ENCODE results near the gene SFR1. TPM values are rescaled to one million over a fixed set of nuclear protein-coding genes. Genes with fewer than 3 reads are reported as not detected.

Gene SFR1
- total and polyA plus RNA-seq, 9 donors = 5.6 to 12.0 (median 7.9) TPM

DNA sequence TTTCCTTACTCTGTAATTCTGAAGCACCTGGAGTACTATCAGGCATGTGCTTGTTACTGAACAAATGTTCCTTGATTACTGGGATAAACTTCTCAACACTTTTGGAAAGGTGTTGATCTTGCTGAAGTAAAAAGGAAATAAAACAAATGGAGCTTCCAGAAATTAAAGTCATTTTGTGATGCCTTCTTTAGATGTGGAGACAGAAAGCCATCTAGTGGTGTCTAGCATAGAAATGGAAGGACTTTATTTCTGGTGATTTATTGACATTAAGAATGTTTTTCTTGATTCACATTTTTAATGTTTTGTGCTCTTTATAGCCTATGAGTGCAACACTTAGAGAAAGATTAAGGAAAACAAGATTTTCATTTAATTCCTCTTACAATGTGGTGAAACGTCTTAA, 1.4 kb downstream of the SFR1 start:
- no peak overlapping the region for H3K27ac ChIP-seq
- intact Hi-C loops (cut with DNase I) = loop anchor here (5.0 to 10.0 kb wide), 3 partner anchors 156 to 239 kb away; partner anchors contain the start of gene SLK (in 1 of the 4)
- no peaks in the 10 kb centered on the region for H3K9me3 ChIP-seq
- no peak overlapping the region for H3K4me3 ChIP-seq
- H3K36me3 ChIP-seq = no peaks in the 10 kb centered on the region
- 56 to 67% (median 62%) methylated on average over 1 of the region's 1 CpG for WGBS, 3 donors
- no peaks in the 10 kb centered on the region for H3K27me3 ChIP-seq
- peaks cover 2% of the 10 kb centered on the region for H3K4me1 ChIP-seq (ENCODE audit: insufficient read depth)
- no peak for TF ChIP-seq EP300 (IDR thresholded peaks at IDR 0.05)
- TF ChIP-seq, protein P1, sequence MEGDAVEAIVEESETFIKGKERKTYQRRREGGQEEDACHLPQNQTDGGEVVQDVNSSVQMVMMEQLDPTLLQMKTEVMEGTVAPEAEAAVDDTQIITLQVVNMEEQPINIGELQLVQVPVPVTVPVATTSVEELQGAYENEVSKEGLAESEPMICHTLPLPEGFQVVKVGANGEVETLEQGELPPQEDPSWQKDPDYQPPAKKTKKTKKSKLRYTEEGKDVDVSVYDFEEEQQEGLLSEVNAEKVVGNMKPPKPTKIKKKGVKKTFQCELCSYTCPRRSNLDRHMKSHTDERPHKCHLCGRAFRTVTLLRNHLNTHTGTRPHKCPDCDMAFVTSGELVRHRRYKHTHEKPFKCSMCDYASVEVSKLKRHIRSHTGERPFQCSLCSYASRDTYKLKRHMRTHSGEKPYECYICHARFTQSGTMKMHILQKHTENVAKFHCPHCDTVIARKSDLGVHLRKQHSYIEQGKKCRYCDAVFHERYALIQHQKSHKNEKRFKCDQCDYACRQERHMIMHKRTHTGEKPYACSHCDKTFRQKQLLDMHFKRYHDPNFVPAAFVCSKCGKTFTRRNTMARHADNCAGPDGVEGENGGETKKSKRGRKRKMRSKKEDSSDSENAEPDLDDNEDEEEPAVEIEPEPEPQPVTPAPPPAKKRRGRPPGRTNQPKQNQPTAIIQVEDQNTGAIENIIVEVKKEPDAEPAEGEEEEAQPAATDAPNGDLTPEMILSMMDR (IDR thresholded peaks at IDR 0.05) = no peak
- no peak for TF ChIP-seq POLR2A (IDR thresholded peaks at IDR 0.05)
- no peak for DNase-seq

DNA sequence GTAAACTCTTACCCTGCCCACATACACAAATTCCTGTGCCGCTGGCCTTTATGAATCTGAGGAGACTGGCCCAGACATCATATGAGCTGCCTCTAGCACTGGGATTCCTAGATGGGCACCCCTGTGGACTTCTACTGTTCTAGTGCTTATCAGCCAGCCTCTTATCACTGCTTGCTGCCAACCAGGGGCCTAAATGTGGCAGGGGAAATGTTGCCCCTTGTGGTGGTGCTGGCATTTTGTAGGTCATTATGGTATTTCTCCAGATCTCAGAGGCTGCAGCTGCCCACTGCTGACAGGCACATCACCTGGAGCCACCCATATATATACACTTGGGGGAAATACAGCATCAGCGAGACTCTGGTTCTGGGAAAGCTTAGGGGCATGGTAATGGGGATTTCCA, 5.4 kb downstream of the SFR1 start:
- 94 to 100% (median 98%) methylated on average over 2 of the region's 2 CpGs for WGBS, 3 donors
- H3K27me3 ChIP-seq = no peaks in the 10 kb centered on the region
- TF ChIP-seq EP300 (IDR thresholded peaks at IDR 0.05) (no peak), POLR2A (IDR thresholded peaks at IDR 0.05) (no peak)
- TF ChIP-seq, protein P1 (IDR thresholded peaks at IDR 0.05) = no peak
- no peak for DNase-seq
- intact Hi-C loops (cut with DNase I) = loop anchor here in 2 of 4 donors (10.0 kb wide), 1 partner anchor 243 kb away; no protein-coding TSS in a partner anchor
- no peaks in the 10 kb centered on the region for H3K9me3 ChIP-seq
- H3K36me3 ChIP-seq = no peaks in the 10 kb centered on the region
- no peak overlapping the region for H3K27ac ChIP-seq
- no peak overlapping the region for H3K4me3 ChIP-seq
- no peaks in the 10 kb centered on the region for H3K4me1 ChIP-seq (ENCODE audit: insufficient read depth)

DNA sequence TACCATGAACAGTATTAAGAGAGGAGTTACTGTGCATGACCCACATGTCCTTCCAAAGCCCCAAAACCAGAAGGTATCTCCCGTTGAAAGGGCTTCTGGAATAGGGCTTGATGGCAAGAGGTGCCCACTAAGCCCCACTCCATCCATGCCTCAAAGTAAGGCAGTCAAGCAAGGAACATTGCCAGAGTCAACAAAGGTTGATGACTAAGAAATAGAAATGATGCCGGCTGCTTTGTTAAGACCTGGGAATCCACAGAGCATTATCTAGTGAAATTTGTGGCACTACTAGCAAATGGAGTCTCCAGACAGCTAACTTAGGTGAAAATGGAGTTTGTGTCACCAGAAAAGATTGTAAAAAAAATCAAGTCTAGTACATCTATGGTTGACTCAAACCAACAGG, 6.2 kb downstream of the SFR1 start:
- no peaks in the 10 kb centered on the region for H3K36me3 ChIP-seq
- no peaks in the 10 kb centered on the region for H3K4me1 ChIP-seq (ENCODE audit: insufficient read depth)
- H3K27ac ChIP-seq = no peak overlapping the region
- intact Hi-C loops (cut with DNase I) = loop anchor here in 2 of 4 donors (10.0 kb wide), 1 partner anchor 243 kb away; no protein-coding TSS in a partner anchor
- 87 to 94% (median 89%) methylated on average over 2 of the region's 2 CpGs for WGBS, 3 donors
- H3K9me3 ChIP-seq = no peaks in the 10 kb centered on the region
- no peak for TF ChIP-seq EP300 (IDR thresholded peaks at IDR 0.05)
- H3K27me3 ChIP-seq = no peaks in the 10 kb centered on the region
- DNase-seq = no peak
- H3K4me3 ChIP-seq = no peak overlapping the region

DNA sequence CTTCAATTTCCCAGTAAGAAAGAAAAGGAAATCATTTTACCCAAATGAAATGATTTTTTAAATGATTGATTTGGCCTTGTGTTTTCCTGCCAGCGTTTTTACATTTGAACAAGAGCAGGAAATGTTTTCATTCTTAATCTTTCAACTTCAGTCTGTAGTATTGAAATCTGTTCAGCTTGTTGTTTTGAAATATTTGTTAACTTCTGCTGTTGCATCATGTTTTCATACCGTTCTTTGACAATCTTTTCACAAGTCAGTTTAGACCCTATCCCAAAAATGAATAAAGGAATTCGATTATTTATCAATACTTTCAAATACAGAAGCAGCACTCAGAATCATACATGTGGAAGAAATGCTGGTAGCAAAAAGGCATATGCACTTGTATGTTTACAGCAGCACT, 8.1 kb downstream of the SFR1 start:
- H3K4me1 ChIP-seq (ENCODE audit: insufficient read depth) = no peaks in the 10 kb centered on the region
- DNase-seq = no peak
- 14 to 40% (median 16%) methylated on average over 3 of the region's 3 CpGs for WGBS, 3 donors
- intact Hi-C loops (cut with DNase I) = no loop called here
- no peak overlapping the region for H3K27ac ChIP-seq
- no peaks in the 10 kb centered on the region for H3K27me3 ChIP-seq
- H3K36me3 ChIP-seq = no peaks in the 10 kb centered on the region
- TF ChIP-seq POLR2A (IDR thresholded peaks at IDR 0.05) = no peak
- TF ChIP-seq, protein P1 (IDR thresholded peaks at IDR 0.05) = no peak
- no peak for TF ChIP-seq EP300 (IDR thresholded peaks at IDR 0.05)
- H3K9me3 ChIP-seq = no peaks in the 10 kb centered on the region
- no peak overlapping the region for H3K4me3 ChIP-seq

DNA sequence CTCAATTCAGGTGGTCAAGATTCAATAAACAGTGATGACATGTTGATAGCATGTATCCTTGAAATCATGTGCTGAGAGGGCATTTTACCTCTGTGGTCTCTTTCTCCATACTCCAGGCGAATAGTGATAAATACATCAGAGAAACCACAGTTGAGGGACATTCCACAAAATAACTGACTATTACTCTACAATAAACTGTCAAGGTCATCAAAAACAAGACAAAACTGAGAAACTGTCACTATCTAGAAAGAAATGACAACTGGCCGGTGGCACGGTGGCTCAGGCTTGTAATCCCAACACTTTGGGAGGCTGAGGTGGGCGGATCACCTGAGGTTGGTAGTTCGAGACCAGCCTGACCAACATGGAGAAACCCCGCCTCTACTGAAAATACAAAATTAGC, 16.2 kb downstream of the SFR1 start:
- intact Hi-C loops (cut with DNase I) = no loop called here
- no peak for DNase-seq
- 91 to 95% (median 94%) methylated on average over 6 of the region's 6 CpGs for WGBS, 3 donors
- Histone ChIP-seq H3K27ac (no peak overlapping the region), H3K27me3 (no peaks in the 10 kb centered on the region), H3K4me1 (ENCODE audit: insufficient read depth) (no peaks in the 10 kb centered on the region), H3K9me3 (no peaks in the 10 kb centered on the region), H3K4me3 (no peak overlapping the region), H3K36me3 (no peaks in the 10 kb centered on the region)
- TF ChIP-seq EP300 (IDR thresholded peaks at IDR 0.05) (no peak), POLR2A (IDR thresholded peaks at IDR 0.05) (no peak)
- TF ChIP-seq, protein P1 (IDR thresholded peaks at IDR 0.05) = no peak

Measured in ovary (tissue), 9 donors.